K562 (cell line): ENCODE results near the gene DUSP10. TPM values are rescaled to one million over a fixed set of nuclear protein-coding genes. Genes with fewer than 3 reads are reported as not detected.

Source experiments
- BRF2 ChIP-seq: IDR thresholded peaks from 3 replicates; pipeline ENCODE4 v1.6.1; 2011; ENCODE audit warnings: borderline replicate concordance, mild to moderate bottlenecking; ENCODE audit not compliant: insufficient read length, insufficient read depth
- CEBPG ChIP-seq, 3 experiments: fragments of 200-800 bp in 1 of 3; sonication (Bioruptor generic) in 1 of 3; sonication (generic) in 1 of 3; formaldehyde crosslinking in 1 of 3; IDR thresholded peaks in 2 of 3; conservative IDR thresholded peaks in 1 of 3; 2 replicates each; pipeline versions ENCODE4 v1.6.1 to v1.8.0; 2016 to 2022; ENCODE audit warnings: missing compliant biosample characterization in 2 of 3, missing genetic modification characterization in 2 of 3, mild to moderate bottlenecking in 1 of 3, missing genetic modification reagents in 1 of 3
- DEAF1 ChIP-seq: fragments of 450-650 bp; formaldehyde crosslinking; IDR thresholded peaks from 2 replicates; pipeline ENCODE4 v1.4.0; 2020; ENCODE audit warnings: mild to moderate bottlenecking, moderate library complexity
- DIDO1 ChIP-seq: fragments of 450-650 bp; IDR thresholded peaks from 2 replicates; pipeline ENCODE4 v1.6.1; 2016; ENCODE audit warnings: low read depth, missing biosample characterization, missing genetic modification characterization
- ELK1 ChIP-seq: sonication (generic); formaldehyde crosslinking; IDR thresholded peaks from 2 replicates; pipeline ENCODE4 v1.8.1; 2022; ENCODE audit warnings: missing genetic modification reagents
- FOXP4 ChIP-seq: sonication (generic); formaldehyde crosslinking; IDR thresholded peaks from 2 replicates; pipeline ENCODE4 v1.8.0; 2022; ENCODE audit warnings: mild to moderate bottlenecking, missing genetic modification reagents, borderline replicate concordance
- HEY1 ChIP-seq: fragments of 250-450 bp; sonication (Bioruptor Pico); IDR thresholded peaks from 2 replicates; pipeline ENCODE4 v1.5.0; 2020; ENCODE audit warnings: mild to moderate bottlenecking, moderate library complexity, borderline replicate concordance
- KLF1 ChIP-seq: fragments of 450-650 bp; IDR thresholded peaks from 2 replicates; pipeline ENCODE4 v1.6.1; 2016; ENCODE audit warnings: missing genetic modification characterization, missing compliant biosample characterization
- NKRF ChIP-seq: fragments of 450-650 bp; IDR thresholded peaks from 2 replicates; pipeline ENCODE4 v1.6.1; 2016; ENCODE audit warnings: borderline replicate concordance
- PRPF4 ChIP-seq: fragments of 200-400 bp; formaldehyde crosslinking; IDR thresholded peaks from one replicate; pipeline ENCODE4 v1.6.1; 2017; ENCODE audit warnings: low read length, low read depth, mild to moderate bottlenecking; ENCODE audit not compliant: insufficient read depth, poor library complexity, severe bottlenecking
- PTRF ChIP-seq: fragments of 450-650 bp; IDR thresholded peaks from 2 replicates; pipeline ENCODE4 v1.6.1; 2016; ENCODE audit warnings: mild to moderate bottlenecking, missing genetic modification characterization, missing compliant biosample characterization
- RNF2 ChIP-seq: sonication (generic); IDR thresholded peaks from 2 replicates; pipeline ENCODE4 v1.6.1; 2016
- SIX5 ChIP-seq, 2 experiments: IDR thresholded peaks; 2 replicates each; pipeline ENCODE4 v1.6.1; 2011; ENCODE audit warnings: low read length in 2 of 2, borderline replicate concordance in 1 of 2, low read depth in 1 of 2, mild to moderate bottlenecking in 1 of 2, moderate library complexity in 1 of 2; ENCODE audit not compliant: insufficient read depth in 1 of 2
- SLC30A9 ChIP-seq: fragments of 250-450 bp; sonication (Bioruptor Pico); IDR thresholded peaks from 2 replicates; pipeline ENCODE4 v1.8.0; 2022; ENCODE audit warnings: mild to moderate bottlenecking, moderate library complexity
- TRIM24 ChIP-seq, 2 experiments: fragments of 450-650 bp; IDR thresholded peaks; 2 replicates each; pipeline ENCODE4 v1.6.1; 2016
- ZSCAN32 ChIP-seq: fragments of 450-650 bp; formaldehyde crosslinking; IDR thresholded peaks from 2 replicates; pipeline ENCODE4 v1.4.0; 2020; ENCODE audit warnings: mild to moderate bottlenecking, moderate library complexity
- polyA plus RNA-seq, 8 experiments: library from polyadenylated mRNA; depleted of rRNA in 4 of 8; stranded (reverse) in 5 of 8; unstranded in 3 of 8; fragments of >200 nt; fragmentation: Nextera tagmentation in 2 of 8; fragmentation: Illumina TruSeq in 1 of 8; extraction: Ambion mirVana in 2 of 8; extraction: Trizol in 1 of 8; gene quantifications; 2 replicates each; pipeline versions ENCODE4 v1.2.1 to v1.2.3, GENCODE V29; 2011 to 2014; ENCODE audit warnings: inconsistent platforms in 1 of 8, missing spikeins in 1 of 8
- total RNA-seq, 7 experiments: library from RNA; depleted of rRNA in 6 of 7; stranded (reverse); fragments of >200 nt in 6 of 7; fragmentation: Illumina TruSeq in 2 of 7; extraction: Trizol in 2 of 7; gene quantifications; 2 replicates each; pipeline versions ENCODE4 v1.2.1 to v1.2.3, GENCODE V29; 2011 to 2021; ENCODE audit warnings: low replicate concordance in 1 of 7
- TF ChIP-seq, protein P1 (sequence below): fragments of 250-450 bp; sonication (Bioruptor Pico); IDR thresholded peaks from 2 replicates; pipeline ENCODE4 v1.8.0; 2022; ENCODE audit warnings: moderate library complexity, mild to moderate bottlenecking, inconsistent platforms

The DUSP10 gene
- total and polyA plus RNA-seq, 9 of the 15 experiments (the other 6 are each of a cell fraction or from before 2014, with no cell fraction given) = 1.7 to 8.3 (median 6.1) TPM

DNA sequence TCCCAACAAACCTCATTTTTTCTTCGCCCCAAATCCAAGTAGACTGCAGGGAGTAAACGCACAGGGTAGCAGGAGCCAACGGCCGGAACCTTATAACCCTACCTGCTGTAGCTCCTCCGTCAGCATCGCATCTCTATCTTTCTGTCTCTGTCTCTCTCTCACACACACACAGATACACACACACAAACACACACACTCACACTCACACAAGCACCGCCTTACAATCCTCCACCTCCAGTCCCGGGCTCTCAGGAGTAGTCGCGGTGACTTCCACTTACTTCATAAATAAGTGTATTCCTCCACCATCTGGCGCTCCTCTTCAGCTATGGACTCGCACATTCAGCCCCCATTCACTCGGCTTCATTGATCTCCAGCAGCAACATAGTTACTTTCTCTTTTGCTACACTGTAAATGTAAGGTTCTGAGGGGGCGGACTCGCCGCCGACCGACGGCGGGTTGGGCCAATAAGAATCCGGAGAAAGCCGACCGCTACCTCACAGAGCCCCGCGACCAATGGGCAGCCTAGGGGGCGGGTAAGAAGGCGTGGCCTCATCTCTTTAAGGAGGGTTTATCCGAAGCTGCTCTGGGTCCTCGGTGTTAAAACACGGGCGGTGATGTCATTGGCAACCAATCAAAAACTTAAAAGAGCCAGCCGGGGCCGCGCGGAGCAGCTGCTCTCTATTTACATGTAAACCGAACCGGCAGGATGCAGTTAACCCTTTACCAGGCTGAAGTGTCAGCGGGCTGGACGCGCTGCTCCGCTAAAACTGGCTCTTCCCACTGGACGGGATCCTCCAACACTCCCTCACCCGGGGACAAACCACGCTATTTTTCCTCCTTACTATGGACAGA is at the start of gene DUSP10 (continued):
- no peak for TF ChIP-seq FOXP4 (CRISPR knock-in tag)
- TF ChIP-seq, protein P1, sequence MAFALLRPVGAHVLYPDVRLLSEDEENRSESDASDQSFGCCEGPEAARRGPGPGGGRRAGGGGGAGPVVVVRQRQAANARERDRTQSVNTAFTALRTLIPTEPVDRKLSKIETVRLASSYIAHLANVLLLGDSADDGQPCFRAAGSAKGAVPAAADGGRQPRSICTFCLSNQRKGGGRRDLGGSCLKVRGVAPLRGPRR (CRISPR knock-in tag) = 0 out of 2 replicates have a peak, but pooled peaks have one; percentile 42
- TF ChIP-seq HEY1 (CRISPR knock-in tag) = peak; percentile 77
- peak; percentile 69; the same call in 1 of the 2 replicates for TF ChIP-seq DIDO1 (tag)
- TF ChIP-seq ELK1 = no peak
- TF ChIP-seq NKRF = peak; percentile 92
- TF ChIP-seq SLC30A9 (CRISPR knock-in tag) = no peak
- TF ChIP-seq PTRF = no peak
- TF ChIP-seq DEAF1 (CRISPR knock-in tag) = peak; percentile 22; the same call in 1 of the 2 replicates
- TF ChIP-seq ZSCAN32 (CRISPR knock-in tag) = peak; percentile 62; the same call in 1 of the 2 replicates
- TF ChIP-seq RNF2 = no peak
- no peak for TF ChIP-seq PRPF4
- TF ChIP-seq SIX5 (IDR thresholded peaks at IDR 0.05; ENCODE audit: borderline replicate concordance in 1 of 2, insufficient read depth in 1 of 2, low read depth in 1 of 2, low read length in 2 of 2) = no peak
- TF ChIP-seq KLF1 (tag) = no peak
- TF ChIP-seq BRF2 = no peak
- no peak for TF ChIP-seq CEBPG (CRISPR knock-in tag; IDR thresholded peaks at IDR 0.05)
- TF ChIP-seq CEBPG (tag; conservative IDR thresholded peaks at IDR 0.05 in 1 of 2, IDR thresholded peaks at IDR 0.05 in 1 of 2) = no peak
- peak in 1 of 2 experiments; percentile 33; a peak in 1 of 4 replicates for TF ChIP-seq TRIM24 (IDR thresholded peaks at IDR 0.05)
